Measurements from ENCODE around the gene RBM17.
"Not testable (repeated sequence)": the region's sequence is repeated elsewhere in the genome, so short reads cannot be mapped to it uniquely, and the experiment has no call there.

Gene RBM17

GRCh38 chr10:6080417-6080973 is 8.3 kb upstream of the RBM17 start:
- no peak for DNase-seq (ENCODE audit: low spot score)

- DNase-seq (ENCODE audit: low spot score) = no peak
These were observed 6.1 kb upstream of the RBM17 start for GRCh38 chr10:6082496-6083395.

GRCh38 chr10:6083523-6084475 is 5.0 kb upstream of the RBM17 start:
- DNase-seq (ENCODE audit: low spot score) = no peak

GRCh38 chr10:6086375-6087233 is 2.2 kb upstream of the RBM17 start:
- peak; percentile 85 for DNase-seq (ENCODE audit: low spot score)

- peak; percentile 40 for DNase-seq (ENCODE audit: low spot score)
These were observed 743 bp downstream of the RBM17 start for GRCh38 chr10:6089334-6090219.

GRCh38 chr10:6091630-6092029 is 2.8 kb downstream of the RBM17 start:
- no peak for DNase-seq (ENCODE audit: low spot score)

- DNase-seq (ENCODE audit: low spot score) = no peak
These were observed 3.9 kb downstream of the RBM17 start for GRCh38 chr10:6092731-6093130.

GRCh38 chr10:6095810-6096570 is 7.2 kb downstream of the RBM17 start:
- no peak for DNase-seq (ENCODE audit: low spot score)

- DNase-seq (ENCODE audit: low spot score) = no peak
These were observed 8.2 kb downstream of the RBM17 start for GRCh38 chr10:6097063-6097462.

GRCh38 chr10:6098156-6098555 is 9.3 kb downstream of the RBM17 start:
- no peak for DNase-seq (ENCODE audit: low spot score)

GRCh38 chr10:6100370-6100769 is 11.5 kb downstream of the RBM17 start:
- no peak for DNase-seq (ENCODE audit: low spot score)

GRCh38 chr10:6101181-6101580 is 12.3 kb downstream of the RBM17 start:
- no peak for DNase-seq (ENCODE audit: low spot score)

GRCh38 chr10:6102128-6102527 is 13.3 kb downstream of the RBM17 start:
- no peak for DNase-seq (ENCODE audit: low spot score)

GRCh38 chr10:6103591-6103990 is 14.8 kb downstream of the RBM17 start:
- DNase-seq (ENCODE audit: low spot score) = no peak

GRCh38 chr10:6107616-6108015 is 18.8 kb downstream of the RBM17 start:
- not testable (repeated sequence) for DNase-seq (ENCODE audit: low spot score)

GRCh38 chr10:6108072-6108471 is 19.2 kb downstream of the RBM17 start:
- no peak for DNase-seq (ENCODE audit: low spot score)

GRCh38 chr10:6108631-6109443 is 20.0 kb downstream of the RBM17 start:
- DNase-seq (ENCODE audit: low spot score) = no peak

- no peak for DNase-seq (ENCODE audit: low spot score)
These were observed 20.6 kb downstream of the RBM17 start for GRCh38 chr10:6109444-6109775.

GRCh38 chr10:6110136-6110535 is 21.3 kb downstream of the RBM17 start:
- DNase-seq (ENCODE audit: low spot score) = no peak
